Measurements from ENCODE around the gene RPTOR. TPM values are rescaled to one million over a fixed set of nuclear protein-coding genes. Genes with fewer than 3 reads are reported as not detected.

Gene RPTOR
- total RNA-seq, 2 experiments from 2014 or later: 48.1 to 87.8 TPM

DNA sequence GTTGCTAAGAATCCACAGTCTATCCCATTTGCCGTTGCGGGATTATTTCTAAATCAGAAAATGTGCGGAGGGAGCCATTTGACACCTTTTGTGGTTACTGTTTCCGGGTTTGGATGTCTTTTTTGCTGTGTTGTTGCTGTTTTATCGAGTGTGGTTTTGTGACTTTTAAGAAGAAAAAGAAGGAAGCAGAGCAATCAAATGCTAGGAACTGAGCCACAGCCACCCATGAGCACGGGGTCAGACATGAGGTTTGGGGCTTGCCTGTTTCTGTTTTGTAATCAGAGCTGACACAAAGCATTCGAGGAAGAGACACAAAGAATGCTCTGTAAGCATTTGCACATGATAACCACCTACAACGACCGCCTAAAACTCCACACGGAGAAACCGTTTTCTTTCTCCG is 393.9 kb downstream of the RPTOR start:
- POLR2A ChIA-PET: interaction anchor here (0.9 kb wide), 1 partner anchor 28 kb away, joined by 3 read pairs; no protein-coding TSS in a partner anchor
- Histone ChIP-seq H3K4me2 (ENCODE audit: low read length) (no peak overlapping the region), H3K4me1 (ENCODE audit: insufficient read depth, low read length, poor library complexity, severe bottlenecking) (peaks cover 12% of the 10 kb centered on the region), H3K4me3 (ENCODE audit: low read depth, low read length, poor library complexity, severe bottlenecking) (no peak overlapping the region), H3K36me3 (ENCODE audit: insufficient read depth, low read length) (no peaks in the 10 kb centered on the region), H3K79me2 (ENCODE audit: insufficient read depth, low read depth, low read length) (no peaks in the 10 kb centered on the region), H3K9me2 (ENCODE audit: insufficient read depth, low read length) (no peaks in the 10 kb centered on the region), H4K20me1 (ENCODE audit: insufficient read depth, low read length) (no peaks in the 10 kb centered on the region), H2AFZ (ENCODE audit: low read length) (no peak overlapping the region), H3K27ac (ENCODE audit: low read depth, low read length, poor library complexity, severe bottlenecking) (no peak overlapping the region), H3K9me3 (ENCODE audit: low read length) (no peaks in the 10 kb centered on the region)
- DNase-seq (ENCODE audit: low spot score): no peak
- CTCF ChIA-PET (ENCODE audit: unreplicated experiment): no interaction called here
- no peak for TF ChIP-seq EZH2phosphoT487 (IDR thresholded peaks at IDR 0.05; ENCODE audit: borderline replicate concordance, low read depth, low read length)
- TF ChIP-seq, protein P1, sequence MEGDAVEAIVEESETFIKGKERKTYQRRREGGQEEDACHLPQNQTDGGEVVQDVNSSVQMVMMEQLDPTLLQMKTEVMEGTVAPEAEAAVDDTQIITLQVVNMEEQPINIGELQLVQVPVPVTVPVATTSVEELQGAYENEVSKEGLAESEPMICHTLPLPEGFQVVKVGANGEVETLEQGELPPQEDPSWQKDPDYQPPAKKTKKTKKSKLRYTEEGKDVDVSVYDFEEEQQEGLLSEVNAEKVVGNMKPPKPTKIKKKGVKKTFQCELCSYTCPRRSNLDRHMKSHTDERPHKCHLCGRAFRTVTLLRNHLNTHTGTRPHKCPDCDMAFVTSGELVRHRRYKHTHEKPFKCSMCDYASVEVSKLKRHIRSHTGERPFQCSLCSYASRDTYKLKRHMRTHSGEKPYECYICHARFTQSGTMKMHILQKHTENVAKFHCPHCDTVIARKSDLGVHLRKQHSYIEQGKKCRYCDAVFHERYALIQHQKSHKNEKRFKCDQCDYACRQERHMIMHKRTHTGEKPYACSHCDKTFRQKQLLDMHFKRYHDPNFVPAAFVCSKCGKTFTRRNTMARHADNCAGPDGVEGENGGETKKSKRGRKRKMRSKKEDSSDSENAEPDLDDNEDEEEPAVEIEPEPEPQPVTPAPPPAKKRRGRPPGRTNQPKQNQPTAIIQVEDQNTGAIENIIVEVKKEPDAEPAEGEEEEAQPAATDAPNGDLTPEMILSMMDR (conservative IDR thresholded peaks at IDR 0.05; ENCODE audit: low read length): no peak
- no TSS peak for BruUV-seq (replicated peaks)
- intact Hi-C loops (cut with micrococcal nuclease; ENCODE audit: unreplicated experiment): no loop called here

DNA sequence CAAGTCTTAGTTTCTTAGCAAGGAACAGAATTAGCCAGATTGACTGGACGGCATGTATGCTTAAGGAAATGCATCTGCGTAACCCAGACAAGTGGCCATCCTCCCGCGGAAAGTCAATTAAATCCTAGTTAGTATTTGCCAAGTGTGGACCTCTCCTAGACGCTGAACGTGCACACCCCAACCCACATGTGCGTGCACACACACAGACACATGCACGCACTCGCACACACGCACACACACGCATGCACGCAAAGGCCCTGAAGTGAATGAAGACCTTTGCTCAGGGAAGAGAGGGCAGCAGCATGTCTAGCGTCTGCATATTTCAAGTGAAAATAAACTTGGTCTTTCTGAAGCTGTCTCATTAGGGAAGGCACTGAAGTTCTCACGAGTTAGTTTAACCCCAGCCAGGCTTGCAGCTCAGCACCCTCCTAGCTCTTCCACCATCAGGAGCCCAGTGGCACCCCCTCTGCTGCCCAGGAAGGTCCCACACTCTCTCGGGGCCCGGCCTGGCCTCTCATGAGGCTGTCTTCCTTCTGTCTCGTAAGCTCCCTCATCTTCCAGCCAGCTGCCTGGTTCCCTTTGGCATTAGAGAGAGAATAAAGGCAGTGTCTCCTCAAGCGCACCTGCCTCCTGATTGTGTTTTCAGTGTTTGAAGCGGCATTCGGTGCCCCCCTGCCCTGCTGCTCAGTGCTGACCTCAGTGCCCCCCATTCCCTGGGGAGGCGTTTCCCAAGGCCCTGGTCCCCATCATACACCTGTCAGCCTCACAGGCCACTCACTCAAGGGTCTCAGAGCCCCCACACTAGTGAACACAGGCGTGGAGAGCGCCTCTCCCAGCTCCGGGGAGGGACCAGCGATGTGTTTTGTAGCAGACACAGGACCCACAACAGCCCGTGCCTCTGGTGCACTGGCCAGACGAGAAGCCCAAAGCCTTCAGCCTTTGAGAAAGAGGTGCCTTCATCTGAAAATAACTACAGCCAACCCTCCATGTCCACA is 394.8 kb downstream of the RPTOR start:
- Histone ChIP-seq H3K4me1 (ENCODE audit: insufficient read depth, low read length, poor library complexity, severe bottlenecking) (peaks cover 12% of the 10 kb centered on the region), H3K36me3 (ENCODE audit: insufficient read depth, low read length) (no peaks in the 10 kb centered on the region), H3K9me2 (ENCODE audit: insufficient read depth, low read length) (no peaks in the 10 kb centered on the region), H4K20me1 (ENCODE audit: insufficient read depth, low read length) (no peaks in the 10 kb centered on the region), H3K79me2 (ENCODE audit: insufficient read depth, low read depth, low read length) (no peaks in the 10 kb centered on the region), H3K27ac (ENCODE audit: low read depth, low read length, poor library complexity, severe bottlenecking) (no peak overlapping the region), H3K9me3 (ENCODE audit: low read length) (no peaks in the 10 kb centered on the region), H3K4me3 (ENCODE audit: low read depth, low read length, poor library complexity, severe bottlenecking) (no peak overlapping the region), H3K4me2 (ENCODE audit: low read length) (no peak overlapping the region), H2AFZ (ENCODE audit: low read length) (no peak overlapping the region)
- no TSS peak for BruUV-seq (replicated peaks)
- intact Hi-C loops (cut with micrococcal nuclease; ENCODE audit: unreplicated experiment): no loop called here
- ChIA-PET POLR2A (no interaction called here), CTCF (ENCODE audit: unreplicated experiment) (no interaction called here)
- TF ChIP-seq, protein P1 (conservative IDR thresholded peaks at IDR 0.05; ENCODE audit: low read length): no peak
- TF ChIP-seq EZH2phosphoT487 (IDR thresholded peaks at IDR 0.05; ENCODE audit: borderline replicate concordance, low read depth, low read length): no peak
- no peak for DNase-seq (ENCODE audit: low spot score)

Data from OCI-LY7 (cell line).